ENCODE measurements around the gene WDSUB1. TPM values are rescaled to one million over a fixed set of nuclear protein-coding genes. Genes with fewer than 3 reads are reported as not detected.

WDSUB1 gene
- total and polyA plus RNA-seq, 2 of the 4 experiments (the other 2 are of a cell fraction), result 4.8 to 5.2 TPM

- Histone ChIP-seq H2BK5ac (ENCODE audit: low read depth, low read length, poor library complexity, severe bottlenecking) (no peak overlapping the region), H2AK5ac (ENCODE audit: low read depth, low read length) (no peak overlapping the region), H3K4me3 (ENCODE audit: insufficient read depth, low read depth, low read length) (no peak overlapping the region), H3K4me2 (ENCODE audit: low read depth, low read length) (peak overlapping the region; percentile 13; the same call in 1 of the 2 replicates), H3K36me3 (ENCODE audit: control insufficient read depth, insufficient read depth, low read length) (peaks cover 9% of the 10 kb centered on the region), H4K8ac (ENCODE audit: low read depth in 2 of 2, low read length in 2 of 2) (no peak overlapping the region), H2AK9ac (replicated peaks; ENCODE audit: low read depth, low read length, poor library complexity) (no peak overlapping the region), H4K20me1 (ENCODE audit: insufficient read depth, low read length) (no peaks in the 10 kb centered on the region), H3K23ac (ENCODE audit: low read depth, low read length) (no peak overlapping the region), H2AFZ (replicated peaks; ENCODE audit: low read length, poor library complexity) (no peak overlapping the region), H3K27ac (ENCODE audit: insufficient read depth, low read length) (no peak overlapping the region), H3K9me3 (ENCODE audit: control insufficient read depth, insufficient read depth, low read length) (no peaks in the 10 kb centered on the region), H3K14ac (replicated peaks; ENCODE audit: low read depth, low read length) (no peak overlapping the region), H3K79me1 (ENCODE audit: low read depth in 1 of 2, low read length in 2 of 2) (no peaks in the 10 kb centered on the region), H3K56ac (ENCODE audit: extremely low read depth, insufficient read depth, low read length) (no peak overlapping the region), H3K27me3 (ENCODE audit: control insufficient read depth, insufficient read depth, low read length) (no peaks in the 10 kb centered on the region), H3K4ac (ENCODE audit: low read depth, low read length) (no peak overlapping the region), H2BK120ac (ENCODE audit: low read depth, low read length) (no peak overlapping the region), H2BK15ac (ENCODE audit: low read depth, low read length) (no peak overlapping the region), H3K9me1 (ENCODE audit: insufficient read depth, low read length) (peaks cover 5% of the 10 kb centered on the region; the same call in 1 of the 2 replicates), H4K5ac (ENCODE audit: low read depth, low read length) (no peak overlapping the region), H2BK20ac (ENCODE audit: low read depth, low read length) (no peak overlapping the region), H4K91ac (ENCODE audit: insufficient read depth, low read depth, low read length) (no peak overlapping the region), H3K18ac (ENCODE audit: low read depth, low read length) (no peak overlapping the region), H3K4me1 (ENCODE audit: control insufficient read depth, insufficient read depth, low read length) (peaks cover 8% of the 10 kb centered on the region; the same call in 1 of the 2 replicates), H3K9ac (ENCODE audit: low read depth, low read length) (no peak overlapping the region)
- ChIA-PET CTCF (no interaction called here), POLR2A (ENCODE audit: unreplicated experiment) (no interaction called here)
- ATAC-seq (ENCODE audit: low read depth) (peak; percentile 40), DNase-seq (peak; percentile 16)
- no peak for TF ChIP-seq BHLHE40 (IDR thresholded peaks at IDR 0.05; ENCODE audit: low read depth, low read length)
- TF ChIP-seq SMC3 (IDR thresholded peaks at IDR 0.05; ENCODE audit: low read depth, low read length), result no peak
- TF ChIP-seq USF2 (IDR thresholded peaks at IDR 0.05; ENCODE audit: low read depth, low read length), result no peak
- no peak for TF ChIP-seq MAZ (IDR thresholded peaks at IDR 0.05; ENCODE audit: borderline replicate concordance, low read depth, low read length)
- no peak for TF ChIP-seq CEBPB (IDR thresholded peaks at IDR 0.05; ENCODE audit: low read depth, low read length)
- TF ChIP-seq MAFK (IDR thresholded peaks at IDR 0.05; ENCODE audit: low read depth, low read length), result no peak
- no peak for TF ChIP-seq NFE2L2 (IDR thresholded peaks at IDR 0.05; ENCODE audit: low read depth, low read length)
- no peak for TF ChIP-seq RAD21 (IDR thresholded peaks at IDR 0.05; ENCODE audit: low read length)
- TF ChIP-seq FOS (IDR thresholded peaks at IDR 0.05; ENCODE audit: low read depth, low read length), result no peak
- TF ChIP-seq ELK1 (IDR thresholded peaks at IDR 0.05; ENCODE audit: borderline replicate concordance, low read depth, low read length), result no peak
- no peak for TF ChIP-seq RFX5 (IDR thresholded peaks at IDR 0.05; ENCODE audit: low read depth, low read length)
- TF ChIP-seq MXI1 (IDR thresholded peaks at IDR 0.05; ENCODE audit: borderline replicate concordance, low read depth, low read length), result no peak
- no peak for TF ChIP-seq CTCF (conservative IDR thresholded peaks at IDR 0.05; ENCODE audit: low read depth, low read length)
- no peak for TF ChIP-seq RCOR1 (IDR thresholded peaks at IDR 0.05; ENCODE audit: insufficient replicate concordance, low read length)
- BruUV-seq (replicated peaks), result no TSS peak
- intact Hi-C loops (cut with micrococcal nuclease) (no loop called here), dilution Hi-C loops (cut with HindIII; ENCODE audit: low sequenced_read_pairs, unreplicated experiment) (no loop called here), in situ Hi-C loops (cut with MboI; ENCODE audit: low sequenced_read_pairs) (no loop called here)
- no CpG with 5 or more reads among the region's 1 CpG for WGBS, 2 experiments (ENCODE audit: extremely low coverage in 2 of 2, insufficient read length in 1 of 2)
Measured at GRCh38 chr2:159267921-159268320, 18.6 kb downstream of the WDSUB1 start.
